Smooth muscle cell (in vitro differentiated cells): Measurements from ENCODE around the gene SMAD5. TPM values are rescaled to one million over a fixed set of nuclear protein-coding genes. Genes with fewer than 3 reads are reported as not detected.

Source experiments
- DNase-seq: peaks from one replicate; lab custom pipeline; 2025; ENCODE audit not compliant: unreplicated experiment; lab: John Stamatoyannopoulos, UW
- H2AFZ ChIP-seq: fragments of 200-600 bp; sonication (generic); 2 replicates; pipeline ENCODE4 v1.6.0; 2016; ENCODE audit warnings: antibody characterized with exemption, low read depth, mild to moderate bottlenecking
- H3F3A ChIP-seq: fragments of 200-600 bp; sonication (generic); 2 replicates; pipeline ENCODE4 v1.6.0; 2017; ENCODE audit warnings: antibody characterized with exemption, low read depth
- H3K27ac ChIP-seq: fragments of 200-600 bp; sonication (generic); 2 replicates; pipeline ENCODE4 v1.5.1; 2016; ENCODE audit warnings: low read depth, mild to moderate bottlenecking
- H3K27me3 ChIP-seq: fragments of 200-600 bp; sonication (generic); 2 replicates; pipeline ENCODE4 v1.6.1; 2016; ENCODE audit warnings: low read depth, mild to moderate bottlenecking
- H3K36me3 ChIP-seq: fragments of 200-600 bp; sonication (generic); 2 replicates; pipeline ENCODE4 v1.5.1; 2016; ENCODE audit warnings: low read depth
- H3K4me1 ChIP-seq: fragments of 200-600 bp; sonication (generic); 2 replicates; pipeline ENCODE4 v1.5.1; 2016; ENCODE audit warnings: low read depth
- H3K4me2 ChIP-seq: fragments of 200-600 bp; sonication (generic); 2 replicates; pipeline ENCODE4 v1.6.0; 2016; ENCODE audit warnings: mild to moderate bottlenecking
- H3K4me3 ChIP-seq: fragments of 200-600 bp; sonication (generic); 2 replicates; pipeline ENCODE4 v1.5.1; 2016; ENCODE audit warnings: mild to moderate bottlenecking
- H3K79me2 ChIP-seq: fragments of 200-600 bp; sonication (generic); 2 replicates; pipeline ENCODE4 v1.6.0; 2016; ENCODE audit warnings: low read depth, mild to moderate bottlenecking
- H3K9ac ChIP-seq: fragments of 200-600 bp; sonication (generic); 2 replicates; pipeline ENCODE4 v1.6.0; 2016; ENCODE audit warnings: low read depth
- H3K9me3 ChIP-seq: fragments of 200-600 bp; sonication (generic); replicated peaks from 2 replicates; pipeline ENCODE4 v1.5.1; 2016; ENCODE audit warnings: low read depth
- H4K20me1 ChIP-seq: fragments of 200-600 bp; sonication (generic); 2 replicates; pipeline ENCODE4 v1.6.0; 2016; ENCODE audit warnings: low read depth
- WGBS: methylation state at CpG from one replicate; pipeline ENCODE4 v1.1.7; 2016; ENCODE audit warnings: low lambda C conversion rate; 5-methylcytosine and 5-hydroxymethylcytosine counted together
- polyA plus RNA-seq: library from polyadenylated mRNA; unstranded; fragments of >200 nt; fragmentation: Nextera tagmentation; extraction: Ambion mirVana; gene quantifications from 2 replicates; pipeline ENCODE4 v1.2.1, GENCODE V29; 2016
- total RNA-seq: library from RNA; depleted of rRNA; stranded (reverse); fragments of >200 nt; gene quantifications from 2 replicates; pipeline ENCODE4 v1.2.3, GENCODE V29; 2014
- TF ChIP-seq, protein P1 (sequence below): fragments of 200-600 bp; sonication (generic); IDR thresholded peaks from 2 replicates; pipeline ENCODE4 v1.5.1; 2017; ENCODE audit warnings: borderline replicate concordance, mild to moderate bottlenecking, antibody characterized with exemption; ENCODE audit not compliant: insufficient read depth, poor library complexity, severe bottlenecking

SMAD5 gene
- total and polyA plus RNA-seq, 2 experiments from 2014 or later, result 28.5 to 61.7 TPM

DNA sequence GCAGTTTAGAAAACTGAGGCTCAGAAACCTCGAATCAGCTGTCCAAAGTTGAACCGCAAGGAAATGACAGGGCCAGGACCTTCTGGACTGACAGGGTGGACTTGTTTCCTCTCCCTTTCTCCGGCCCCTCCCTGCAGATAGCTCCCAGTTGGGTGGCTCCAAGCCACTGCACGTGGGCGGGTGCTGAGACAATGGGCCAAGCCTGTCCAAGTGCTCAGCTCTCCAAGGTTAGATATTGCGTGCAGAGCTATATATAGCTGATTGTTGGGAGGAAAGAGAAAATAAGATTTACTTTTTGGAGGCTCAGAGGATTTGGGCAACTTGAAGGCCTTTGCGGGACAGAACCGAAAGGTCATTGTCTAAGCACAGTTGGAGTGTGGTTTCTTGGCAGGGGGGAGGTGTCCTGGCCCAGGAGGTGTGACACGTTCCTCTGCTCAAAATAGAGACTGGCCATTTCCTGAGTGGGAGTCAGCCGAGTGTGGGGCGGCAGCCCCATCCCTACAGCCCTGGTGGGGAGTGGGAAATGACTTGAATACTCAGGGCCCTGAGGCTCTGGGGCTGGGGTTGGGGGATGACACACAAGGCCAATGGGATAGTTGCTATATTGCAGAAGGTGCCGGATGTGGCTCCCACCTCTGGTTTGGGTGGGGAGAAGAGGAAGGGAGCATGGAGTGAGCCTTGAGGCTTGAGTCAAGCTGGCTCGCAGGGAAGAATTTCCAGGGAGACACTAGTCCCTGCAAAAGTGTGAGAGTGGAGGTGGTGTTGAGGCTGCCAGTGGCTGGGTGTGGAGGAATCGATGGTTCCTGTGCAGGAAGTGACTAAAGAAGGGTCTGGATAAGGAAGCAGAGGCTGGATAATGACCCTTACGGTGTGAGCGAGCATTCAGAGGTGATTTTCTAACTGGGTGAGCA lies 44.4 kb upstream of the SMAD5 start:
- no peak overlapping the region for H2AFZ ChIP-seq
- 88% methylated on average over 16 of the region's 16 CpGs for WGBS

DNA sequence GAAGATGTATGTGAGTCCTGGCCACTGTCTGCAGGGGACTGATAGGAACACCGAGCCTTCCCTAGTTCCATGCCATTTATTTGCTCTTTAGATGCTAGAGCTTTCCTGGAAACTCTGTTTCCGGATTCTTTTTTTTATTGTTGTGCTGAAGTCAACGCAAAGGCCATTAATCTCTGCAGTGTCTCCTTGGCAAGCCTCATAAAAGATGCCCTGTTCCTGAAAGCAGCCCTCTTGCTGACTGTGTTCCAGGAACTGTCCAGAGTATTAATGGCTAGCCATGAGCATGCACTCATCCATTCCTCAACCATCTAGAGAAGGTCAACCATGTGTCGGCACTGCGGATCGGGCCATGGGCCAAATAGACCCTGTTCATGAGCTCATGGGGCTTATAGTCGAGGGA lies 42.9 kb upstream of the SMAD5 start:
- DNase-seq, result no peak
- Histone ChIP-seq H3K4me3 (no peak overlapping the region), H3F3A (no peaks in the 10 kb centered on the region), H3K4me1 (no peaks in the 10 kb centered on the region), H3K9me3 (no peaks in the 10 kb centered on the region), H3K36me3 (no peaks in the 10 kb centered on the region), H3K4me2 (no peak overlapping the region), H4K20me1 (no peaks in the 10 kb centered on the region), H3K27me3 (peaks cover 11% of the 10 kb centered on the region), H3K9ac (no peak overlapping the region), H3K79me2 (no peaks in the 10 kb centered on the region), H3K27ac (no peak overlapping the region), H2AFZ (no peak overlapping the region)
- TF ChIP-seq, protein P1, sequence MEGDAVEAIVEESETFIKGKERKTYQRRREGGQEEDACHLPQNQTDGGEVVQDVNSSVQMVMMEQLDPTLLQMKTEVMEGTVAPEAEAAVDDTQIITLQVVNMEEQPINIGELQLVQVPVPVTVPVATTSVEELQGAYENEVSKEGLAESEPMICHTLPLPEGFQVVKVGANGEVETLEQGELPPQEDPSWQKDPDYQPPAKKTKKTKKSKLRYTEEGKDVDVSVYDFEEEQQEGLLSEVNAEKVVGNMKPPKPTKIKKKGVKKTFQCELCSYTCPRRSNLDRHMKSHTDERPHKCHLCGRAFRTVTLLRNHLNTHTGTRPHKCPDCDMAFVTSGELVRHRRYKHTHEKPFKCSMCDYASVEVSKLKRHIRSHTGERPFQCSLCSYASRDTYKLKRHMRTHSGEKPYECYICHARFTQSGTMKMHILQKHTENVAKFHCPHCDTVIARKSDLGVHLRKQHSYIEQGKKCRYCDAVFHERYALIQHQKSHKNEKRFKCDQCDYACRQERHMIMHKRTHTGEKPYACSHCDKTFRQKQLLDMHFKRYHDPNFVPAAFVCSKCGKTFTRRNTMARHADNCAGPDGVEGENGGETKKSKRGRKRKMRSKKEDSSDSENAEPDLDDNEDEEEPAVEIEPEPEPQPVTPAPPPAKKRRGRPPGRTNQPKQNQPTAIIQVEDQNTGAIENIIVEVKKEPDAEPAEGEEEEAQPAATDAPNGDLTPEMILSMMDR, result no peak
- WGBS, result 69% methylated on average over 7 of the region's 7 CpGs

More for the DNA sequence above, 44.4 kb upstream of the SMAD5 start:
- H3K79me2 ChIP-seq, result no peaks in the 10 kb centered on the region
- no peak overlapping the region for H3K4me3 ChIP-seq
- H3K4me2 ChIP-seq, result no peak overlapping the region
- no peak for DNase-seq
- no peaks in the 10 kb centered on the region for H3F3A ChIP-seq
- H3K36me3 ChIP-seq, result no peaks in the 10 kb centered on the region
- no peaks in the 10 kb centered on the region for H3K27me3 ChIP-seq
- H3K9ac ChIP-seq, result no peak overlapping the region
- no peak overlapping the region for H3K27ac ChIP-seq
- H3K4me1 ChIP-seq, result no peaks in the 10 kb centered on the region
- TF ChIP-seq, protein P1, result no peak
- no peaks in the 10 kb centered on the region for H3K9me3 ChIP-seq
- H4K20me1 ChIP-seq, result no peaks in the 10 kb centered on the region

GRCh38 chr5:136090319-136090718 lies 42.3 kb upstream of the SMAD5 start:
- Histone ChIP-seq H3K27me3 (peaks cover 11% of the 10 kb centered on the region), H3K79me2 (no peaks in the 10 kb centered on the region), H3F3A (no peaks in the 10 kb centered on the region), H3K4me3 (no peak overlapping the region), H3K27ac (no peak overlapping the region), H3K4me1 (no peaks in the 10 kb centered on the region), H3K36me3 (no peaks in the 10 kb centered on the region), H2AFZ (no peak overlapping the region), H3K9me3 (no peaks in the 10 kb centered on the region), H3K9ac (no peak overlapping the region), H4K20me1 (no peaks in the 10 kb centered on the region), H3K4me2 (no peak overlapping the region)
- 100% methylated on average over 4 of the region's 4 CpGs for WGBS
- TF ChIP-seq, protein P1, result no peak
- no peak for DNase-seq
